Cardiac septum (tissue), 1 donor: ENCODE data around the gene TANC1. TPM values are rescaled to one million over a fixed set of nuclear protein-coding genes. Genes with fewer than 3 reads are reported as not detected.
A peak's percentile ranks its signal among the peaks of the same experiment; 100 is the strongest.

ENCODE experiments used
- DNase-seq: peaks from one replicate; pipeline ENCODE4 v3.0.0-alpha.2; 2020; ENCODE audit warnings: low spot score
- intact Hi-C: fragments of 100-400 bp; cut with DNase I; formaldehyde crosslinking; loops from one replicate; pipeline ENCODE4 v1.14.0; 2022
- total RNA-seq: library from RNA; stranded (reverse); fragmentation: NEBNext Ultra II Directional; extraction: Animal tissue kit (Norgen Biotek cat#: 25700); gene quantifications from one replicate; pipeline ENCODE4 v1.2.1, GENCODE V29; 2021
- donor health status: DM: no; HTN: no; CAD: no.

TANC1 gene
- total RNA-seq, 1 donor from 2014 or later: 55.6 TPM

DNA sequence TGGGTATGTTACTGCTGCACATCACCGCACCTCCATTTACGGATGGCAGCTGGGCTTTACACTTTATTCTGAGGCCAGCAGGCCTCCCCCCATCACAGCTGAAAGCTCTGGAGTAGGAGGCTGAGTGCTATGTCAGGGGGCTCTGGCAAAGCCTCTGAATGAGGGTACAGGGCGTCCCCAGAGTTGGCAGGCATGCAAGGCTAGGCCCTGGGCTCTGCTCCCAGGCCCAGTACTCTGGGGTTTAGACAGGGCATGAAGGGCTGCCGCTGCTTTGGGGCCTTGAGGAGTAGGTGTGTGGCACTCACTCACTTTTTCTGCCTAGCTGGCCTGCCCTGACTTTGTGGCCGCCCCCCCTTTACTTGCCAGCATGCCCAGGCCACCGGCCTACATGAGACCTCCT is 227.3 kb downstream of the TANC1 start:
- intact Hi-C loops: no loop called here

GRCh38 chr2:159196393-159196925 is 228.0 kb downstream of the TANC1 start:
- intact Hi-C loops: no loop called here
- no peak for DNase-seq

More for the DNA sequence above, 227.3 kb downstream of the TANC1 start:
- DNase-seq: no peak

DNA sequence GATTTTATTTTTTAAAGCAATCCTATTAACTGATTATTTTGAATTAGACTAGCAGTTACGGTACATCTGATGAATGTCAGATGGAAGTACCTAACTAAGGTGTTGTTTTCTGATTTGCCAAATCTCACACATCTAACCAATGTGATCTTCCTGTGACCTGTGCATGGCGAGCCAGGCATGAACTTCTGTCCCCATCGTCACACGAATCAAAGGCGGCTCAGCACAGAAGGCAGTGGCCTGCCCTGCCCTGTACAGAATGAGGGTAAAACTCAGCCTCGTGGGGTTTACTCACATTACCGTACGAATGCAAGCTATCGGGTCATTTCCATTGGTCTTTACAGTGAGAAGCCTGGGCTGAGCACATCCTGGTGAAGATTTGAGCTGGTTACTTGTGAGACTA is 230.8 kb downstream of the TANC1 start:
- DNase-seq: no peak
- intact Hi-C loops: no loop called here

GRCh38 chr2:159199761-159200465 is 231.5 kb downstream of the TANC1 start:
- no peak for DNase-seq
- intact Hi-C loops: no loop called here

DNA sequence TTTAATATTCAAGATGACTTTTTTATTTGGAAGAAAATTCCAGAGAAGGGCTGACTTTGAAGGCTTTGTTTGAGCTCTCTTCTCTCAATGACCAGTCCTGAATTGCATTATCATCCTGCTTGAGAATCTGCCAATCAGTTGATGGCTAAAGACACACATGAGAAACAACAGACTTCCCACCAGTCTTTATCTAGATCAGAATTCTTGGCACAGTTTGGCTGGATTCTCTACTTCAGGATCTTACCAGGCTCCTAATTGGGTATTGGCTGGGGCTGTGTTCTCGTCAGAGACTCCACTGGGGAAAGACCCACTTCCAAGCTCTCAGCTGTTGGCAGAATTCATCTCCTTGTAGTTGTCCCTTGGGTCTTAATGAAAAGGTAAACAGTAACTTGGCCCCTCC is 232.1 kb downstream of the TANC1 start:
- DNase-seq: no peak
- intact Hi-C loops: no loop called here

DNA sequence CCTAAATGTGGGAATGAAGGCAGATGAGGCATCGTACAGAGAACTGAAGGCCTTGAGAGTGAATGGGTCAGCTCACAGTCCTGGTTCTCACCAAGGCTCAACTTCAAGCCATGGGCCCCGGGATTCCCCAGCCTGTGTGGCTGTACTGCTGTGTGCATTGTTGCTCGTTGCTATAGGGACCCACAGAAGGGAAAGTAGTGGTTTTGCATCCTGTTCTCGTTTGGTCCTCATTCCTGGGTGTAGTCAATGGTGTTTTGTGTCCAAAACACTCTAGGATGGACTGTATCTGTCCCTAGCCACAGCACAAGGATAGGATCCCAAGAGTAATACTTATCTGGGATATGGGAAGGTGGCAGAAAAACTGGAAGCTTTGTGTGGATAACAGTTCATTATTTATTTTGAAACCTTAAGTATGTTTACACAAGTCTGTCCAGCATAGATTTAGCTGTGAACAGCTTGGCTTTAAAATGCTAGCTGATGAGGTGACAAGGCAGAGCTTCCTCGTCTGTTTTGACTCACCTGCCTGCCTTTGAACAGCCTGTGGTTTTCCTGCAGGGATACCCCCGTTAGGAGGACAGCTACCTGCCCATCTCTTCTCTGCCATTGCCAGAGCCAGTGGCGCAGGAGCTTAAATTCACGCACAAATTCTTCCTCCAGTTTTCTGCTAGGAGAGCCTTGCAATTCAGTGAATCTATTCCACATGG is 233.1 kb downstream of the TANC1 start:
- DNase-seq: no peak

GRCh38 chr2:159202568-159203071 is 234.2 kb downstream of the TANC1 start:
- DNase-seq: peak; percentile 80
- intact Hi-C loops: no loop called here

More for the DNA sequence above, 233.1 kb downstream of the TANC1 start:
- intact Hi-C loops: no loop called here

DNA sequence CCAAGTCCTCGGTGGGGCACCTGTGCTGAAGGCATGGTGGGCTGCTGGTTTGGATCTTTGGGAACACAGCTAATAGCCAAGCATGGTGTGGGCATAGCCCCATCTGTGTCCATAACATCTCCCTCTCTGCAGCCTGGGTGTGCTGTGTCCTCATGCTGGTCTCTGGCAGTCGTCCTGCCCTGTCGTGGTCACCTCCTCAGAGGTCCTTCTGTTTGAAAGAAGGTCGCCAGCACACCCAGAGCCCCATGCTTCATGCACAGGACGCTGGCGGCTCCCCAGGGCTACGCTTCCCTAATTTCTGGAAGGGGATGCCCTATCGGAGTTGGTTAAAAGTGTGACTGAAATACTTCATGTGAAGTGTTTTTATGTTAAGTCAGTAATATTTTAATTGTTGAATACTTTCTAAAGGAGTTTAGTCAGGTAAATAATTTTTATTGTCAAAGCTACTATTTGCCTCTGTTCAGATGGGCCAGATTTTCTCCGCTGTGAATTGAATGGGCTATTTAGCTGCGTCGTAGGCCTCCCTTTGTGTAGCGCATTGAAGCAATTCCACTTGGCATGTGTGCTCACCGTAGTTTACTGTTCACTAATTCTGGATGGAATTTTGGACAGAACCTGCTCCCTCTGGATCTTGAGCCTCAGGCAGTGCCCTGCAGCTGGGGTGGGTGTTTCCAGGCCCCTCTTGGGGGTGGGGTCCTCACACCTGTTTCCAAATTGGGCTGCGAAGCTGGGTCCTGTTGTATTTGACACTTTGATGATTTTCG is 236.1 kb downstream of the TANC1 start:
- intact Hi-C loops: no loop called here
- DNase-seq: no peak

- intact Hi-C loops: no loop called here
- no peak for DNase-seq
Observed at GRCh38 chr2:159206736-159207380, 238.4 kb downstream of the TANC1 start.

- DNase-seq: no peak
- intact Hi-C loops: no loop called here
Observed at GRCh38 chr2:159208438-159208837, 240.0 kb downstream of the TANC1 start.

- DNase-seq: no peak
- intact Hi-C loops: no loop called here
Observed at GRCh38 chr2:159209341-159210306, 241.2 kb downstream of the TANC1 start.

- intact Hi-C loops: no loop called here
- DNase-seq: no peak
Observed at GRCh38 chr2:159211447-159212396, 243.3 kb downstream of the TANC1 start.

- intact Hi-C loops: no loop called here
- DNase-seq: no peak
Observed at GRCh38 chr2:159213296-159213695, 244.9 kb downstream of the TANC1 start.

DNA sequence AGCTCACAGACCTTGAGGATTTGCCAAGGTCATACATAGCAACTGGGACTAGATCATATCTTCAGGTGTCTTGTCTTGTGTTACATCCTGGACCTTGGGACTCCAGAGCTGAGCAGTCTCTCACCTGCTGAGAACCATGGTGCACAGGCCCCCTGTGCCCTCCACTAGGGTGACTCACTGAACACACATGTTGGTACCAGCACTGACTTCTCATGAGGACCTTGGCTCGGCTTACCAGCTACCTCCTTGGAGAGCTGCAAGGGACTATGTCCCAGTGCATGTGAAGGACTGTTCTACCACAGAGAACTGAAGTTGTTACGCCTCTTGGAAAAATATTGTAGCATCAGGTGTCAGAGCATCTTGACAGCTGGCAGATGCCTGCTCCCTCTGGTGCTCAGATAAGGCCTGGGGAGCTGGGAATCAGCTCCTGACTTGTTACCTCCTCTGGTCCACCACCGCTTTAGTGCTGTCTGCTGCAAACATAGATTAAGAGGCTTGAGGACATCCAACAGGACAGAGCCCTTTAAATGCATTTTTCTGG is 246.0 kb downstream of the TANC1 start:
- no peak for DNase-seq
- intact Hi-C loops: no loop called here

DNA sequence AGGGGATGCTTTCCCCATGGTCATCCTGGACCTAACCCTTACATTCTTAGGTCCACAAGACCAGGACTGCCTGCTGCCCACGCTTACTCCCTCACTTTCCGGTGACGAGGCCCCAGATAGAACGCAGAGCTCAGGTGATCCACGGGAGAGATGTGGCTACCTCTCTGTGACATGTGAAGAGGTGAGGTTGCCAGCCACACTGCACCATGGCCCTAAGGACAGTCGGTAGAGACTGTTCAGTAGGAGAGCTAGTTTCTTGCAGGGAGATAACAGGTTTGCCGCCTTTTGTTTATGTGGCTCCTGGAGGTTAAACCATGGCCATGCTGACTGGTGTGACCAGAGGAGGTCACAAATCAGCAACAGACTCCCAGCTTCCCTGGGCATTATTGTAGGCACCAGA is 246.7 kb downstream of the TANC1 start:
- DNase-seq: no peak
- intact Hi-C loops: no loop called here

- no peak for DNase-seq
- intact Hi-C loops: no loop called here
Observed at GRCh38 chr2:159217676-159218075, 249.2 kb downstream of the TANC1 start.

DNA sequence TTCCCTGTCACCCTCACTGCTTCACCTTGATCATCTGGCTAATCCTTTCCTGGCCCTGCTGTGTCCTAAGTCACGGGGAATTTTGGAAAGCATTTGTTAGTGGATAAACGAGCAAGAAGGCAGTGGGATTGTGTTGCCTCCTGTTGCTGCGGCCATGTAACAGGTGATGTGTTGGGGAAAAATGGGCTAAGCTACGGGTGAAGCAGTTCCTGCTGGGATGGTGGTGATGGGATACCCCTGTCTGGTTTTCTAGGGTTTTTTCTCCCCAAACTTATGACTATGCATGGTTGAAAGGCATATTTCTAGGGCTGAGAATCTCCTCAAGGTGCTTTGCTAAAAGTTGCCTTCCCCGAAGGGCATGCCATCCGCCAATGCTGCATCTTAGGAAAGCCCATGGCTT is 249.9 kb downstream of the TANC1 start:
- no peak for DNase-seq
- intact Hi-C loops: no loop called here
